Ishikawa (cell line): ENCODE measurements around the gene KBTBD8.

ENCODE experiments used
- CEBPB ChIP-seq: IDR thresholded peaks from 2 replicates; pipeline ENCODE4 v1.6.1; 2012
- EGR1 ChIP-seq: IDR thresholded peaks from 2 replicates; pipeline ENCODE4 v1.6.1; 2012
- EP300 ChIP-seq: IDR thresholded peaks from 2 replicates; pipeline ENCODE4 v1.6.1; 2012; ENCODE audit warnings: borderline replicate concordance
- MAX ChIP-seq: IDR thresholded peaks from 2 replicates; pipeline ENCODE4 v1.6.1; 2012
- NFIC ChIP-seq: IDR thresholded peaks from 2 replicates; pipeline ENCODE4 v1.6.1; 2012
- RAD21 ChIP-seq: IDR thresholded peaks from 2 replicates; pipeline ENCODE4 v1.6.1; 2012; ENCODE audit warnings: low read depth
- TAF1 ChIP-seq: IDR thresholded peaks from 2 replicates; pipeline ENCODE4 v1.6.1; 2012; ENCODE audit warnings: low read depth, mild to moderate bottlenecking
- TCF12 ChIP-seq: IDR thresholded peaks from 2 replicates; pipeline ENCODE4 v1.6.1; 2012; ENCODE audit warnings: low read depth
- ZBTB7A ChIP-seq: IDR thresholded peaks from 2 replicates; pipeline ENCODE4 v1.6.1; 2012; ENCODE audit warnings: low read depth
- TF ChIP-seq, protein P1 (sequence below): IDR thresholded peaks from 2 replicates; pipeline ENCODE4 v1.6.1; 2012; ENCODE audit warnings: low read depth, mild to moderate bottlenecking

GRCh38 chr3:67033079-67033478, 35.0 kb downstream of the KBTBD8 start:
- TF ChIP-seq, protein P1, sequence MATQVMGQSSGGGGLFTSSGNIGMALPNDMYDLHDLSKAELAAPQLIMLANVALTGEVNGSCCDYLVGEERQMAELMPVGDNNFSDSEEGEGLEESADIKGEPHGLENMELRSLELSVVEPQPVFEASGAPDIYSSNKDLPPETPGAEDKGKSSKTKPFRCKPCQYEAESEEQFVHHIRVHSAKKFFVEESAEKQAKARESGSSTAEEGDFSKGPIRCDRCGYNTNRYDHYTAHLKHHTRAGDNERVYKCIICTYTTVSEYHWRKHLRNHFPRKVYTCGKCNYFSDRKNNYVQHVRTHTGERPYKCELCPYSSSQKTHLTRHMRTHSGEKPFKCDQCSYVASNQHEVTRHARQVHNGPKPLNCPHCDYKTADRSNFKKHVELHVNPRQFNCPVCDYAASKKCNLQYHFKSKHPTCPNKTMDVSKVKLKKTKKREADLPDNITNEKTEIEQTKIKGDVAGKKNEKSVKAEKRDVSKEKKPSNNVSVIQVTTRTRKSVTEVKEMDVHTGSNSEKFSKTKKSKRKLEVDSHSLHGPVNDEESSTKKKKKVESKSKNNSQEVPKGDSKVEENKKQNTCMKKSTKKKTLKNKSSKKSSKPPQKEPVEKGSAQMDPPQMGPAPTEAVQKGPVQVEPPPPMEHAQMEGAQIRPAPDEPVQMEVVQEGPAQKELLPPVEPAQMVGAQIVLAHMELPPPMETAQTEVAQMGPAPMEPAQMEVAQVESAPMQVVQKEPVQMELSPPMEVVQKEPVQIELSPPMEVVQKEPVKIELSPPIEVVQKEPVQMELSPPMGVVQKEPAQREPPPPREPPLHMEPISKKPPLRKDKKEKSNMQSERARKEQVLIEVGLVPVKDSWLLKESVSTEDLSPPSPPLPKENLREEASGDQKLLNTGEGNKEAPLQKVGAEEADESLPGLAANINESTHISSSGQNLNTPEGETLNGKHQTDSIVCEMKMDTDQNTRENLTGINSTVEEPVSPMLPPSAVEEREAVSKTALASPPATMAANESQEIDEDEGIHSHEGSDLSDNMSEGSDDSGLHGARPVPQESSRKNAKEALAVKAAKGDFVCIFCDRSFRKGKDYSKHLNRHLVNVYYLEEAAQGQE, result no peak
- TF ChIP-seq MAX (no peak), NFIC (no peak), TCF12 (no peak), CEBPB (no peak), EP300 (no peak), ZBTB7A (no peak), RAD21 (no peak), EGR1 (no peak), TAF1 (no peak)
